Measurements from ENCODE around the gene UBXN1.

Gene UBXN1

DNA sequence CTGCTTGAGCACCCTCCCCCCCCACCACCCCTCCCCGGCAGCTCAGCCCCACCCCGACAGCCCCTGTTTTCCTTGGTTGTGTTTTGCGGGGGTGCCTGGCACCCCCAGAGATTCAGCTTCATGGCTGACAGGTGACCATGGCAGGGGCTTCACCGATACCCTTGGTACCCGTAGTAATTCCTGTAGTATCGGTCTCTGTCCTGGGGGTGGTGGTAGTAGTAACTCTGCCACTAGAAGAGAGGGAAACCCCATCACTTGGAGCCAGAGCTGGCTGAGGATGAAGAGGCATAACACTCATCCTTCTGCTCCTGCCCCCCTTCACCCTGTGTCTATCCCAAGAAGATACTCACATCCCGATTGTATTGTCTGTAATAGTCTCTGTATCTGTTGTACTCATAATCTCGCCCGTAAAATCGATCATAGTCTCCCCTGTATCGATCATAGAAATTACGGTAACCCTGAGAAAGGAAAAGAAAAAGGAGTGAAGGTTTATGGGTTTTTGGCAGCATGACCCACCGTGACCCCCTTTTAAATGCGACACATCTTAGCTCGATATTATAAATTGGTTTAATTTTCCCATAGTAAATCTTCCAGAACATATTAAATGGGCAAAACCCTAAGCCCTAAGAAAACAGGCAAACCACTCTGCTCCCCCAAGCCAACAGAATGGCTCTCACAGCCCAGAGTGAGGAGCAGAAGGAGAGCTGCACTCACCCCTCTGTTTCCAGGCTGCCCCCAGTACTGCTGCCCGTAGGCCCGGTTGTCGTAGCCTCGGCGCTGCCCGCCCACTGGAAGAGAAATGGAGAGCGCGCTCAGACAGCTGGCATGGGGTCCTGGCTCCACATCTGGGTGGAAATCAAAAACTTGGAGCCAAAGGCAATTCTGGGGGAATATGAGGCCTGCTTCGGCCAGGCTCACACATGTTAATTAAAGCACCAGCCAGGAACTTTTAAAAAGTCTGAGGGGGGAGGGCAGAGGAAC, 36.6 kb upstream of the UBXN1 start:
- H3K4me3 ChIP-seq (ENCODE audit: low read depth, low read length), result no peak overlapping the region
- TF ChIP-seq, protein P1, sequence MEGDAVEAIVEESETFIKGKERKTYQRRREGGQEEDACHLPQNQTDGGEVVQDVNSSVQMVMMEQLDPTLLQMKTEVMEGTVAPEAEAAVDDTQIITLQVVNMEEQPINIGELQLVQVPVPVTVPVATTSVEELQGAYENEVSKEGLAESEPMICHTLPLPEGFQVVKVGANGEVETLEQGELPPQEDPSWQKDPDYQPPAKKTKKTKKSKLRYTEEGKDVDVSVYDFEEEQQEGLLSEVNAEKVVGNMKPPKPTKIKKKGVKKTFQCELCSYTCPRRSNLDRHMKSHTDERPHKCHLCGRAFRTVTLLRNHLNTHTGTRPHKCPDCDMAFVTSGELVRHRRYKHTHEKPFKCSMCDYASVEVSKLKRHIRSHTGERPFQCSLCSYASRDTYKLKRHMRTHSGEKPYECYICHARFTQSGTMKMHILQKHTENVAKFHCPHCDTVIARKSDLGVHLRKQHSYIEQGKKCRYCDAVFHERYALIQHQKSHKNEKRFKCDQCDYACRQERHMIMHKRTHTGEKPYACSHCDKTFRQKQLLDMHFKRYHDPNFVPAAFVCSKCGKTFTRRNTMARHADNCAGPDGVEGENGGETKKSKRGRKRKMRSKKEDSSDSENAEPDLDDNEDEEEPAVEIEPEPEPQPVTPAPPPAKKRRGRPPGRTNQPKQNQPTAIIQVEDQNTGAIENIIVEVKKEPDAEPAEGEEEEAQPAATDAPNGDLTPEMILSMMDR (IDR thresholded peaks at IDR 0.05; ENCODE audit: borderline replicate concordance, insufficient read depth, low read depth, low read length), result no peak

DNA sequence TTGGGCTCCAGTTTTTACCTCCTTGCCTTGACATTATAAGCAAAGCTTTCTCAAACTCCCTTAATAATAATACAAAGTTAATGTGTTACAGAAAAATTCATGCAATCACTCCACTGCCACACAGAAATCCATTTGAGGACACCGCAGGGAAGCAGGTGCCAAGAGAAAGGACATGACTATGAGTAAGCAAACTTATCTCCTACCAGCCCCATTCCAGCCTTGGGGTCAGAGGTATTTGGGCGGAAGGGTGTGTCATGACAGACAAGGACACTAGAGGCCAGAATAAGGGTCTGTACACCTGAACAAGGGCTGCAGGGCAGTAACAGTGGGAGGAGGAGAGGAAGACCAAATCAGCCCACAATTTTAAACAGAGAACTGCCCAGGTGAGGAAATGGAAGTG, 34.5 kb upstream of the UBXN1 start:
- TF ChIP-seq, protein P1 (IDR thresholded peaks at IDR 0.05; ENCODE audit: borderline replicate concordance, insufficient read depth, low read depth, low read length), result no peak
- no peak overlapping the region for H3K4me3 ChIP-seq (ENCODE audit: low read depth, low read length)

DNA sequence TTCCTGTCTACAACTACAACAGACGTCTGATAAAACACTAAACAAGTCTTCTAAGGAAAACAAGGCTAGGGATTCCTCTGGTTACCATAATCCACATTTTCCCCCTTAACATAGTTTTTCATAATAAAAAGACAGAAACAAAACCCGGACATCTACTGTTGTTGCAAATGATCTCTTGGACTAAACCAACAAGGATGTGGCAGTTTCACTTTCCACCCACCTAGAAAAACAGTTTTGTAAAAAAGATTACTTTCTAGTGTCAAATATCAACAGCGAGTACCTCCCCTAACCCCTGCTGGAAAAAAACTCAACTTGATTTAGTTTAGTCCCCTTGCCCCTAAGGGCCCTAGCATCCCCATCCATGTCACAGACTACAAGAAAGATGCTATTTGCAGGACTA, 34.0 kb upstream of the UBXN1 start:
- TF ChIP-seq, protein P1 (IDR thresholded peaks at IDR 0.05; ENCODE audit: borderline replicate concordance, insufficient read depth, low read depth, low read length), result no peak
- H3K4me3 ChIP-seq (ENCODE audit: low read depth, low read length), result no peak overlapping the region

DNA sequence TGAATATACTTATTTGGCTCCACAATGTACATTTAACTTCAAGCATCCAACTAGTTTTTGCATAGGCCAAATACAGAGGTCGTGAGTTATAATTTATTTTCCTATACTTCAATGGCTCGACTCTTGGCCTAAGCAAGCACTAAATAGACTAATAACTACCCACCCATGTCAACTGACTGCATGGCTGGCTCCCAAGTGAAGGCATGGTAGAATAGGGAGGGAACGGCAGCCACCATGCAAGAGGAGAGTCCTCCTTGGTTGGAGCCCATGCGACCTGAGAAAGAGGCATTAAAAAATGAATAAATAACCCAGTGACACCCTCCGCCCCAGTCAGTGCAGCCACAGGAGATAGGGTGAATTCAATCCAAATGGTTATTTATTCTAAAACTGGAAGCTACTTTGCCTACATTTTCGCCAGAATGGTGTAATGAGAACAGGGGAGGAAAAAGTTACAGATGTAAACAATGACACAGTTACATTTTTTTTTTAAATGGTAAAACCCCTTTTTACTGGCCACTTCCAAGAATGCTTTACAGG, 33.5 kb upstream of the UBXN1 start:
- H3K4me3 ChIP-seq (ENCODE audit: low read depth, low read length), result no peak overlapping the region
- TF ChIP-seq, protein P1 (IDR thresholded peaks at IDR 0.05; ENCODE audit: borderline replicate concordance, insufficient read depth, low read depth, low read length), result no peak

DNA sequence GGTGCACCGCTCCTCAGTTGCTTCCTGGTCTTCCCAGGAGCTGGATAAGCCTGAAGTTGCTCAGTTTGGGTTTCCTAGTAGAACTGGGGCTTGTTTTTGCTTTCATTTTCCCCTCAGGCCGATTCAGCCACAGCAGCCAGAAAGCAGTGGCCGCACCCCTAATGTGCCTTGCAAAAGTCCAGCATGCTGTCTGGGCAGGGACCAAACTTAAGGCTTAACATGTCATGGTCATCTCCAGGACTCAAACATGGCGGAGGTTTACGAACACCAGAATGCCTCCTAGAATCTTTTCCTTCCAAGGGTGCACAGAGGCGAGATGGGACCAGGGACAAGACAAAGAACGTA, 31.1 kb upstream of the UBXN1 start:
- peak overlapping the region; percentile 49 for H3K4me3 ChIP-seq (ENCODE audit: low read depth, low read length)
- TF ChIP-seq, protein P1 (IDR thresholded peaks at IDR 0.05; ENCODE audit: borderline replicate concordance, insufficient read depth, low read depth, low read length), result no peak

DNA sequence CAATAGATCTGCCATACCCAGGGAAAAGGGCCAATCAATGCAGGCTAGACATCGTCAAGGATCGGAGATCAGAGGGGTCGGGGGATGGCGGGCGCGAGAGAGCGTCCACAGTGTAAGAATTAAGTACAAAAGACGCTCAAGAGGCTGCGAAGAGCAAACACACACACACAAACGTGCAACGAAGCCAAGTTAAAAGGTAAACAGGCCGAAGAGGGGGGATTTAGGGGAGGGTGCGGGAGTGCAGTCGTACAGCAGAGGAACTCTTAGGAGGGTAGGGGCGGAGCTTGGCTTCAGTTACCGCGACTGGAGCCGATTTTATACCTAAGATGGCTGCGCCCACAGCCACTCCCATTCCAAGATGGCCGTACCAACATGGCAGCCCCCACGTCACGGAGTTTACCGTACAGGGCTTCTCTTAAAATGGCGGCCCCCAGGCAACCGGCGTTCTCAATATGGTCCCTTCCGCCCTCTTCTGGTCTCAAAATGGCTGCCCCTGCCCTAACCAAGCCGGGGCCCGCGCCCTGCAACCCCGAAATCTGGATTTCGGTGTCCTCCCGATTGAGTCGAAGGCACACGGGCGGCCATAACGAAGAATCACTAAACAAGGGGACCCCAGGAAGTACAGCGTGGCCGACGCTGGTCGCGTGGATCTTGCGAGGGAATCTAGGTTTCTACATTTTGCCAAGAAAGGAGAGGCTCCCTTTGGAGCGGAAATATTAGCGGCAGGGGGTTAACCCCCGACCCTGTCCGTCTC, 30.6 kb upstream of the UBXN1 start:
- TF ChIP-seq, protein P1 (IDR thresholded peaks at IDR 0.05; ENCODE audit: borderline replicate concordance, insufficient read depth, low read depth, low read length), result no peak
- peak overlapping the region; percentile 63 for H3K4me3 ChIP-seq (ENCODE audit: low read depth, low read length)

All from GM12875 (cell line).